ENCODE measurements around the gene ZYG11B.
"Not testable (repeated sequence)": the region's sequence is repeated elsewhere in the genome, so short reads cannot be mapped to it uniquely, and the experiment has no call there.

The ZYG11B gene

GRCh38 chr1:52856026-52856425, 129.8 kb downstream of the ZYG11B start:
- DNase-seq = no peak

DNA sequence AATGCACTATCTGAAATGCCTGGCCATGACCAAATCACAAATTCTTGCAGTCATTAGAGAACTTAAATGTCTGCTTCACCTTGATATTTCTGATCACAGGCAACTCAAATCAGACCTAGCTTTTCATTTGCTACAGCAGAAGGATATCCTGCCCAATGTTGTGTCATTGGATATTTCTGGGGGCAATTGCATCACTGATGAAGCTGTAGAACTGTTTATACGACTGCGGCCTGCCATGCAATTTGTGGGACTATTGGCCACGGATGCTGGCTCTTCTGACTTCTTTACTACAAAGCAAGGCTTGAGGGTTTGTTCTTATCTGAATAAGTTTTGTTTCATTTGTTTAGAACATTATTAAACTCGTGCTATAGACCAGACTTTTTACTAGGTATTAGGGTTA, 131.2 kb downstream of the ZYG11B start:
- DNase-seq = no peak

GRCh38 chr1:52862666-52863458, 136.6 kb downstream of the ZYG11B start:
- no peak for DNase-seq

- no peak for DNase-seq
Measured at GRCh38 chr1:52867087-52867863, 141.0 kb downstream of the ZYG11B start.

GRCh38 chr1:52869727-52870126, 143.5 kb downstream of the ZYG11B start:
- DNase-seq = not testable (repeated sequence)

DNA sequence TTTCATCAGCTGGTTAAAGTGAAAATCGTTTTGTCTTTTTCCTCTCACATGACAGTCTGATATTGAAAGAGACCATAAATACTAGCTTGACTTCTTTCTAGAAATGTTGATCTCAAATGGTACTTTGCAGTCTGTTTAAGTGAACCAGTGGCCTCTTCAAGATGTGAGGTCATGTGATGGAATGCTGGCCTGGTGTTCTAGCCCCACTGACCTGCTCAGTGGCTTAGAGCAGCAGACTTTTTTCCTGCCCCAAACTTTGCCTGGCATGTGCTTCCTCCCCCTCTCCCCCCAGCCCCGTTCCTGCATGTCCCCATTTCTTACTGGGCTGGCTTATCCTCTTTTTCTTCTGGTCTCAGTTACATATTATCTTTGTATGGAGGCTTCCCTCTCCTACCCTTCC, 150.6 kb downstream of the ZYG11B start:
- DNase-seq = no peak

All from stimulated activated CD4-positive, alpha-beta T cell treated with anti-CD3 and anti-CD28 coated beads, Interleukin-4, amount 100 ng/mL, for 24 hours (primary cell).